Right lobe of liver (tissue), 4 donors: Measurements from ENCODE around the gene PEF1.

Experiments used
- POLR2A ChIP-seq: fragments of 450-650 bp; IDR thresholded peaks from one replicate; pipeline ENCODE4 v1.6.1; 2017; ENCODE audit warnings: antibody characterized with exemption, mild to moderate bottlenecking
- TF ChIP-seq, protein P1 (sequence below), 4 donors: fragments of 200-600 bp in 3 of 4; fragments of 450-650 bp in 1 of 4; IDR thresholded peaks; one replicate each; pipeline versions ENCODE4 v1.5.1 to v1.8.0; 2016 to 2022; ENCODE audit warnings: antibody characterized with exemption in 4 of 4, mild to moderate bottlenecking in 2 of 4
- donor health status: DM: no; HTN: no; CAD: no.
- donor health status: DM: no; HTN: no; CAD: no.
- donor health status: DM: no; HTN: yes; CAD: no.

DNA sequence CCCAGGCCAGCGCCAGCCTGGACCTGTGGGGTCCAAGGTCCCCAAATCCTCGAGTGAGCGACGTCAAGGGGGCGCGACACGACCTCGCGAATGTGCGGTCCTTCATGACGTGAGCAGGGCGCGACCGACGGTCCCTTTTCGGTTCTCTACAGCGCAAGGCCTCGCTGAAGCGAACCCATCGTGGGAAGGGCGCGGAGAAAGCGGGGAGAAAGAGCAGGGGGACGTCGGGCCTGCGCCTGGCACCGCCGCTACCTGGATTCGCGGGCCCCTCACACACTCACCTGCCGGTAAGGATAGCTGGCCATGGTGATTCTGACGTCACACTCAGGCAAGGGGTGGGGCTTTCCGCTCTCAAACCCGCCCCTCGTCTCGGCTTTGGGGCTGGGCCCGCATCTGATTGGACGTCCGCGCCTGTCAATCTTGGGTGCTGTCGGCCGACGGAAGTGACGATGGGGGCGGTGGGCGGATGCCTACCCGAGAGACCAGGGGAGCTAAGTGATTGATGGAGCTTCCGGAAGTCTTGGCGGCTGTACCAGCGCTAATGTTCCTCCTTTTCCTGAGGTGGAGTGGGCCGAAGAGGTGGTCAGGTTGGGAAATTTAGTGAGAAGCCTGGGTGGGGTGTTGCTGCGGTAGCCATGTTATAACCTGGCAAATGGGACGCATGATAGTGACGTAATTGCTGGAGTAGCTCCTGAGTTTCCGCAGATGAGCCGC is at the start of gene PEF1:
- TF ChIP-seq, protein P1, sequence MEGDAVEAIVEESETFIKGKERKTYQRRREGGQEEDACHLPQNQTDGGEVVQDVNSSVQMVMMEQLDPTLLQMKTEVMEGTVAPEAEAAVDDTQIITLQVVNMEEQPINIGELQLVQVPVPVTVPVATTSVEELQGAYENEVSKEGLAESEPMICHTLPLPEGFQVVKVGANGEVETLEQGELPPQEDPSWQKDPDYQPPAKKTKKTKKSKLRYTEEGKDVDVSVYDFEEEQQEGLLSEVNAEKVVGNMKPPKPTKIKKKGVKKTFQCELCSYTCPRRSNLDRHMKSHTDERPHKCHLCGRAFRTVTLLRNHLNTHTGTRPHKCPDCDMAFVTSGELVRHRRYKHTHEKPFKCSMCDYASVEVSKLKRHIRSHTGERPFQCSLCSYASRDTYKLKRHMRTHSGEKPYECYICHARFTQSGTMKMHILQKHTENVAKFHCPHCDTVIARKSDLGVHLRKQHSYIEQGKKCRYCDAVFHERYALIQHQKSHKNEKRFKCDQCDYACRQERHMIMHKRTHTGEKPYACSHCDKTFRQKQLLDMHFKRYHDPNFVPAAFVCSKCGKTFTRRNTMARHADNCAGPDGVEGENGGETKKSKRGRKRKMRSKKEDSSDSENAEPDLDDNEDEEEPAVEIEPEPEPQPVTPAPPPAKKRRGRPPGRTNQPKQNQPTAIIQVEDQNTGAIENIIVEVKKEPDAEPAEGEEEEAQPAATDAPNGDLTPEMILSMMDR (IDR thresholded peaks at IDR 0.05) = no peak
- TF ChIP-seq POLR2A = peak; percentile 49
